Karpas-422 (cell line): Measurements from ENCODE around the gene DCAF17. TPM values are rescaled to one million over a fixed set of nuclear protein-coding genes. Genes with fewer than 3 reads are reported as not detected.

Experiments used
- DNase-seq: peaks from one replicate; pipeline ENCODE4 v3.0.0-alpha.2; 2015
- H2AFZ ChIP-seq: fragments of 200-600 bp; sonication (generic); 2 replicates; pipeline ENCODE4 v1.6.1; 2014; ENCODE audit warnings: antibody characterized with exemption, low read length, mixed read lengths
- H3K27ac ChIP-seq: fragments of 200-600 bp; sonication (generic); 2 replicates; pipeline ENCODE4 v1.5.1; 2014; ENCODE audit warnings: mild to moderate bottlenecking, low read length, moderate library complexity
- H3K27me3 ChIP-seq: fragments of 200-600 bp; sonication (generic); 2 replicates; pipeline ENCODE4 v1.6.1; 2014; ENCODE audit warnings: low read length, mixed read lengths
- H3K36me3 ChIP-seq: fragments of 200-600 bp; sonication (generic); 2 replicates; pipeline ENCODE4 v1.6.1; 2014; ENCODE audit warnings: low read length, mixed read lengths; ENCODE audit not compliant: insufficient read depth
- H3K4me1 ChIP-seq: fragments of 200-600 bp; sonication (generic); 2 replicates; pipeline ENCODE4 v1.6.1; 2014; ENCODE audit warnings: mild to moderate bottlenecking, low read length, mixed read lengths
- H3K4me2 ChIP-seq: fragments of 200-600 bp; sonication (generic); 2 replicates; pipeline ENCODE4 v1.6.1; 2014; ENCODE audit warnings: low read length, low read depth, mild to moderate bottlenecking; ENCODE audit not compliant: poor library complexity, severe bottlenecking
- H3K4me3 ChIP-seq: fragments of 200-600 bp; sonication (generic); 2 replicates; pipeline ENCODE4 v1.5.1; 2014; ENCODE audit warnings: mild to moderate bottlenecking, antibody characterized with exemption, low read length, mixed read lengths
- H3K79me2 ChIP-seq: fragments of 200-600 bp; sonication (generic); 2 replicates; pipeline ENCODE4 v1.6.1; 2014; ENCODE audit warnings: mild to moderate bottlenecking, low read length, mixed read lengths
- H3K9ac ChIP-seq: fragments of 200-600 bp; sonication (generic); 2 replicates; pipeline ENCODE4 v1.6.0; 2014; ENCODE audit warnings: low read length
- H3K9me2 ChIP-seq: fragments of 200-600 bp; sonication (generic), shearing (Covaris generic); replicated peaks from 2 replicates; pipeline ENCODE4 v1.6.0; 2014; ENCODE audit warnings: mild to moderate bottlenecking, low read length, moderate library complexity; ENCODE audit not compliant: insufficient read depth
- H3K9me3 ChIP-seq: fragments of 300-700, 200-600 bp; sonication (generic); 2 replicates; pipeline ENCODE4 v1.6.1; 2014; ENCODE audit warnings: low read length, mixed read lengths
- H4K20me1 ChIP-seq: fragments of 200-600 bp; sonication (generic); 2 replicates; pipeline ENCODE4 v1.6.1; 2014; ENCODE audit warnings: mild to moderate bottlenecking, antibody characterized with exemption, low read length, low read depth; ENCODE audit not compliant: insufficient read depth
- total RNA-seq: library from RNA; depleted of rRNA; stranded (reverse); fragments of >200 nt; shearing (Covaris generic); gene quantifications from 2 replicates; pipeline ENCODE4 v1.2.3, GENCODE V29; 2014; ENCODE audit warnings: low replicate concordance

The DCAF17 gene
- total RNA-seq, 1 experiment from 2014 or later = 63.2 TPM

DNA sequence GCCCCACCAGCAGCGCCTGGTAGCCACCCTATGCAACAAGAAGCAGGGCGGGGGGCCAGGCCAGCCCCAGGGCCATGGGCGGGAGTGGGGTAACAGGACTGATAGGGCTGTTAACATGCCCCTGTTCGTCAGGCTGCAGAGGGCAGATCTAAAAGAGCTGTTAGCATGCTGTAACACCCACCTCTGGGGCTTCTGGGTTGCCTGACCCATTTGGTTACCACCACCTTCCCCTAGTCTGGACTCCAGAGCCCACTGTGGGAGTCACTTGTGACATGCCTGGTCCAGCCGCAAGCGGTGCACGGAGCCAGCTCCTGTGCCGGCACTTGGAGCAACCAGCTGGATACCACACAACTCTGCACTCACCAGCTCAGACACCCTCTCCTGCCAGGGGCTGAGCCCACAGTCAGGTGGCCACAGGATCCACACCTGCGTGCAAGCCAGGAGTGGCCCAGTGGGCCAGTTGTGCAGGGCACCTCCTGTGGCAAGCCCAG lies 2.3 kb upstream of the DCAF17 start:
- Histone ChIP-seq H3K27ac (no peak overlapping the region), H3K79me2 (peaks cover 64% of the 10 kb centered on the region)

DNA sequence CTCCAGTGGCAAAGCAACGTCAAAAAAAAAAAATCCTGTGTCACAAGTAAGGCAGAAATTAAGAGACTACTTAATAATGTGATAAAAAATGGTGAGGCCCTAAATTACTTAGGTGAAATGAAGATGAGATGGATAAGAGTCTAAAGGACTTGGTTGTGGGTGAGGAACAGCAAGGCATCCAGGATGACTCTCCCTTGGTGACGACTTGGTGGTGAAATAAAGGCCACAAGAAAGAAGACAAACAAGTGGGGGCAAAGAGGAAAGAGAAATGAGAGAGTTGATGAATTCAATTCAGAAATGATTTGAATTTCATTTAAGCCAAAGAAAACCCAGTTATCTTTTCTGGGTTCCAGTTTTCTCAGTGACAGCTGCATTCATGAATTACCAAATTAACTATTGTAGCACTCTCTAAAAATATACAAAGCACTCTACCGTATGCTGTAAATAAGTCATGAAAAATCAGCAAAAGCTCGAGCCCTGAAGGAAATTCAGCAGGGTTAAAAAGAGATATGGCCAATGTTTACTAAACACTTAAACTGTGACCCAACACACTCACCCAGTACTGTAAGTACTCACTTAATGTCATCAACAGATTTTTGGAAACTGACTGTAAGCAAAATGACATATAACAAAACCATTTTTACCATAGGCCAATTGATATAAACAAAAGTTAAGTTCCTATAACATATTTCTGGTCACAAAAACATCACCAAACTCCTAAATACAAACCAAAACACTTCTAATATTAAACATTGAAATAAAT lies 1.6 kb upstream of the DCAF17 start:
- H3K36me3 ChIP-seq = peaks cover 28% of the 10 kb centered on the region
- no peaks in the 10 kb centered on the region for H3K9me2 ChIP-seq
- H3K9ac ChIP-seq = peak overlapping the region; percentile 79
- H3K27ac ChIP-seq = peak overlapping the region; percentile 84
- H3K79me2 ChIP-seq = peaks cover 65% of the 10 kb centered on the region
- peak overlapping the region; percentile 75 for H3K4me3 ChIP-seq
- DNase-seq = no peak
- peaks cover 5% of the 10 kb centered on the region for H3K9me3 ChIP-seq
- H3K4me1 ChIP-seq = peaks cover 30% of the 10 kb centered on the region
- peak overlapping the region; percentile 89 for H3K4me2 ChIP-seq
- H3K27me3 ChIP-seq = no peaks in the 10 kb centered on the region
- no peak overlapping the region for H2AFZ ChIP-seq
- no peaks in the 10 kb centered on the region for H4K20me1 ChIP-seq

More for the DNA sequence above, 2.3 kb upstream of the DCAF17 start:
- peaks cover 22% of the 10 kb centered on the region for H3K36me3 ChIP-seq
- peaks cover 5% of the 10 kb centered on the region for H3K9me3 ChIP-seq
- peaks cover 30% of the 10 kb centered on the region for H3K4me1 ChIP-seq
- no peaks in the 10 kb centered on the region for H4K20me1 ChIP-seq
- H3K27me3 ChIP-seq = no peaks in the 10 kb centered on the region
- no peaks in the 10 kb centered on the region for H3K9me2 ChIP-seq
- no peak overlapping the region for H2AFZ ChIP-seq
- peak overlapping the region; percentile 89 for H3K4me2 ChIP-seq
- H3K4me3 ChIP-seq = no peak overlapping the region
- no peak overlapping the region for H3K9ac ChIP-seq
- no peak for DNase-seq

GRCh38 chr2:171432969-171433762 lies 860 bp upstream of the DCAF17 start:
- H3K4me1 ChIP-seq = peaks cover 30% of the 10 kb centered on the region
- H4K20me1 ChIP-seq = no peaks in the 10 kb centered on the region
- H3K9ac ChIP-seq = peak overlapping the region; percentile 79
- no peaks in the 10 kb centered on the region for H3K9me2 ChIP-seq
- peak overlapping the region; percentile 15; the same call in 1 of the 2 replicates for H2AFZ ChIP-seq
- peaks cover 5% of the 10 kb centered on the region for H3K9me3 ChIP-seq
- peak overlapping the region; percentile 89 for H3K4me2 ChIP-seq
- H3K36me3 ChIP-seq = peaks cover 36% of the 10 kb centered on the region
- peaks cover 70% of the 10 kb centered on the region for H3K79me2 ChIP-seq
- DNase-seq = peak; percentile 91
- H3K4me3 ChIP-seq = peak overlapping the region; percentile 75
- H3K27me3 ChIP-seq = no peaks in the 10 kb centered on the region
- H3K27ac ChIP-seq = peak overlapping the region; percentile 84

- Histone ChIP-seq H3K79me2 (peaks cover 73% of the 10 kb centered on the region), H3K27me3 (no peaks in the 10 kb centered on the region), H3K4me3 (peak within 1 kb of the TSS; percentile 75)
These were observed 338 bp upstream of the DCAF17 start, which contains the start of gene METTL8 for GRCh38 chr2:171433763-171434012. TSS of gene METTL8 (minus strand) at chr2:171433990. CDS start at chr2:171392185, 41,805 bp downstream.

DNA sequence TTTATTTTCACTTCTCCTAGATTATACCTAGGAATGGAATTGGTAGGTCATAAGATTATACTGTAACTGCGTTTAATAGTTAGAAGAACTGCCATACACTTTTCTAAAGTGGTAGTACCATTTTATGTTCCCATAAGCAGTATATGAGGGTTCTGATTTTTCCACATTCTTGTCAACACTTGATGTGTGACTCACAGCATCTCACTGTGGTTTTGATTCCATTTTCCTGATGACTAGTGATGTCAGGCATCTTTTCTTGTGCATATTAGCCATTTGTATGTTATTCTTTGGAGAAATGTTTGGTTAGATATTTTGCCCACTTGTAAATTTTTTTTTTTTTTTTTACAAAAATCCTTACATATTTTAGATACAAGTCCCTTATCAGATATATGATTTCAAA lies 2.3 kb downstream of the DCAF17 start:
- Histone ChIP-seq H3K27me3 (no peaks in the 10 kb centered on the region), H3K36me3 (peaks cover 54% of the 10 kb centered on the region), H3K79me2 (peaks cover 75% of the 10 kb centered on the region), H3K9me3 (no peaks in the 10 kb centered on the region), H3K4me3 (no peak overlapping the region), H3K27ac (no peak overlapping the region), H3K9me2 (no peaks in the 10 kb centered on the region), H3K4me2 (peak overlapping the region; percentile 89), H2AFZ (no peak overlapping the region), H4K20me1 (no peaks in the 10 kb centered on the region), H3K4me1 (peaks cover 30% of the 10 kb centered on the region), H3K9ac (no peak overlapping the region)
- no peak for DNase-seq

More at GRCh38 chr2:171433763-171434012, 338 bp upstream of the DCAF17 start, which contains the start of gene METTL8:
- H3K9me2 ChIP-seq = no peaks in the 10 kb centered on the region
- peak within 1 kb of the TSS; percentile 93 for H3K9ac ChIP-seq
- peak within 1 kb of the TSS; percentile 50; the same call in 1 of the 2 replicates for H2AFZ ChIP-seq
- H4K20me1 ChIP-seq = no peaks in the 10 kb centered on the region
- H3K4me2 ChIP-seq = peak within 1 kb of the TSS; percentile 89
- H3K36me3 ChIP-seq = peaks cover 41% of the 10 kb centered on the region
- peak within 1 kb of the TSS; percentile 89 for H3K27ac ChIP-seq
- H3K4me1 ChIP-seq = peaks cover 30% of the 10 kb centered on the region
- DNase-seq = no peak
- peaks cover 5% of the 10 kb centered on the region for H3K9me3 ChIP-seq

DNA sequence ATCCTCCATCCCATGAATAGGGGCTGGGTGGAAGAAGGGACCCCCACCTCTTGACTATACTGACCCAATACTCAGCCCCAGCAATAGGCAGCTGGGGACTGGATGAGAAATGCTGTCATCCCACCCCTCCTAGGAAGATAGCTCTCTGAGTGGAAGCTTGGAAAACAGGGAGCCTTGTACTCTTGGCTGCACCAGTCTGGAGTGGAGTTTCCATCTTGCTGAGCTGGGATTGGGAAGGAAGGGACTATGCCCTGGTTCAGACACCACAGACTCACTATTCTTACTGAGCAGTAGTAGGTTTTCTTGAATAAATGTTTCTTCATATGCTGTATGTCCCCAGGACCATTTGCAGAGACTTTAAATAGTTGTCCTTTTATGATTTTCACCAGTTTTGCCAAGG lies 7.4 kb downstream of the DCAF17 start:
- no peaks in the 10 kb centered on the region for H3K9me3 ChIP-seq
- H3K79me2 ChIP-seq = peaks cover 43% of the 10 kb centered on the region
- H4K20me1 ChIP-seq = no peaks in the 10 kb centered on the region
- H2AFZ ChIP-seq = no peak overlapping the region
- no peaks in the 10 kb centered on the region for H3K4me1 ChIP-seq
- peaks cover 57% of the 10 kb centered on the region for H3K36me3 ChIP-seq
- H3K27me3 ChIP-seq = no peaks in the 10 kb centered on the region
- no peaks in the 10 kb centered on the region for H3K9me2 ChIP-seq
- H3K9ac ChIP-seq = no peak overlapping the region
- no peak overlapping the region for H3K4me2 ChIP-seq
- no peak overlapping the region for H3K4me3 ChIP-seq
- no peak for DNase-seq
- no peak overlapping the region for H3K27ac ChIP-seq

- Histone ChIP-seq H3K27ac (no peak overlapping the region), H3K4me3 (no peak overlapping the region), H3K4me2 (no peak overlapping the region), H3K9ac (no peak overlapping the region), H3K9me2 (no peaks in the 10 kb centered on the region), H2AFZ (no peak overlapping the region), H3K4me1 (no peaks in the 10 kb centered on the region), H3K27me3 (no peaks in the 10 kb centered on the region), H3K79me2 (no peaks in the 10 kb centered on the region), H3K9me3 (no peaks in the 10 kb centered on the region), H4K20me1 (no peaks in the 10 kb centered on the region), H3K36me3 (peaks cover 38% of the 10 kb centered on the region)
- DNase-seq = no peak
These were observed 13.6 kb downstream of the DCAF17 start for GRCh38 chr2:171447675-171448074.

DNA sequence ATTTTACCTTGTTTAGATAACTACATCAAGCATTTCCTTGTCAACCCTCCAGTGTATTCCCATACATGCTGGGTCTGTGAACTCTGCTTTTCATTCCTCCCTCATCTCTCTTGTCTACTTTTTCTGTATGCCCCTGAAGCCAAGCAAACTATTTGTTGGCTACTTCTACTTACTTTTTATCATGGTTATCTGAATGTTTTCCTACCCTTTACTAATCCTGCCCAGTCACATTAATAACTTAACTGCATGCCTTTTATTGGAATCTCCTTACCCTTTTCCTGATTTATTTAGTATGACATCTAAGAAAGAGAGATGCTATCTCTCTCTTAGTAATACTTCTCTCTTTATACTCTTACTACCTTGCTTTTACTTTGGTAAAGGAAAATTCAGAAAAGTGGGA lies 17.0 kb downstream of the DCAF17 start:
- H3K9me3 ChIP-seq = no peaks in the 10 kb centered on the region
- no peak overlapping the region for H3K27ac ChIP-seq
- no peaks in the 10 kb centered on the region for H3K27me3 ChIP-seq
- H3K36me3 ChIP-seq = peaks cover 47% of the 10 kb centered on the region
- H3K9me2 ChIP-seq = no peaks in the 10 kb centered on the region
- peaks cover 9% of the 10 kb centered on the region; the same call in 1 of the 2 replicates for H3K79me2 ChIP-seq
- no peak overlapping the region for H3K4me3 ChIP-seq
- no peaks in the 10 kb centered on the region for H4K20me1 ChIP-seq
- H3K4me1 ChIP-seq = no peaks in the 10 kb centered on the region
- H3K4me2 ChIP-seq = no peak overlapping the region
- H2AFZ ChIP-seq = no peak overlapping the region
- H3K9ac ChIP-seq = no peak overlapping the region
- no peak for DNase-seq
